ENCODE results near the gene IL4R.

Gene IL4R

GRCh38 chr16:27353853-27354252 lies 40.1 kb downstream of the IL4R start:
- in situ Hi-C loops (cut with MboI; ENCODE audit: low sequenced_read_pairs), result no loop called here

GRCh38 chr16:27355610-27356009 lies 41.8 kb downstream of the IL4R start:
- in situ Hi-C loops (cut with MboI; ENCODE audit: low sequenced_read_pairs), result no loop called here

- in situ Hi-C loops (cut with MboI; ENCODE audit: low sequenced_read_pairs), result no loop called here
Measured at GRCh38 chr16:27356794-27357193, 43.0 kb downstream of the IL4R start.

GRCh38 chr16:27359051-27359450 lies 45.3 kb downstream of the IL4R start:
- in situ Hi-C loops (cut with MboI; ENCODE audit: low sequenced_read_pairs), result no loop called here

- in situ Hi-C loops (cut with MboI; ENCODE audit: low sequenced_read_pairs), result no loop called here
Measured at GRCh38 chr16:27359615-27360014, 45.8 kb downstream of the IL4R start.

- in situ Hi-C loops (cut with MboI; ENCODE audit: low sequenced_read_pairs), result no loop called here
Measured at GRCh38 chr16:27361987-27362386, 48.2 kb downstream of the IL4R start.

- in situ Hi-C loops (cut with MboI; ENCODE audit: low sequenced_read_pairs), result no loop called here
Measured at GRCh38 chr16:27362570-27363245, 48.9 kb downstream of the IL4R start.

GRCh38 chr16:27363246-27363632 lies 49.5 kb downstream of the IL4R start:
- in situ Hi-C loops (cut with MboI; ENCODE audit: low sequenced_read_pairs), result no loop called here

GRCh38 chr16:27363797-27364196 lies 50.0 kb downstream of the IL4R start:
- in situ Hi-C loops (cut with MboI; ENCODE audit: low sequenced_read_pairs), result no loop called here

- in situ Hi-C loops (cut with MboI; ENCODE audit: low sequenced_read_pairs), result no loop called here
Measured at GRCh38 chr16:27364493-27365141, 50.8 kb downstream of the IL4R start.

GRCh38 chr16:27365142-27366089 lies 51.6 kb downstream of the IL4R start:
- in situ Hi-C loops (cut with MboI; ENCODE audit: low sequenced_read_pairs), result no loop called here

GRCh38 chr16:27366687-27367460 lies 53.1 kb downstream of the IL4R start:
- in situ Hi-C loops (cut with MboI; ENCODE audit: low sequenced_read_pairs), result no loop called here

- in situ Hi-C loops (cut with MboI; ENCODE audit: low sequenced_read_pairs), result no loop called here
Measured at GRCh38 chr16:27367461-27368357, 53.9 kb downstream of the IL4R start.

GRCh38 chr16:27368358-27368722 lies 54.6 kb downstream of the IL4R start:
- in situ Hi-C loops (cut with MboI; ENCODE audit: low sequenced_read_pairs), result no loop called here

- in situ Hi-C loops (cut with MboI; ENCODE audit: low sequenced_read_pairs), result no loop called here
Measured at GRCh38 chr16:27369806-27370205, 56.0 kb downstream of the IL4R start.

- in situ Hi-C loops (cut with MboI; ENCODE audit: low sequenced_read_pairs), result no loop called here
Measured at GRCh38 chr16:27370318-27370717, 56.5 kb downstream of the IL4R start.

GRCh38 chr16:27373312-27373711 lies 59.5 kb downstream of the IL4R start:
- in situ Hi-C loops (cut with MboI; ENCODE audit: low sequenced_read_pairs), result no loop called here

- in situ Hi-C loops (cut with MboI; ENCODE audit: low sequenced_read_pairs), result no loop called here
Measured at GRCh38 chr16:27374221-27374803, 60.5 kb downstream of the IL4R start.

GRCh38 chr16:27374804-27375425 lies 61.1 kb downstream of the IL4R start:
- in situ Hi-C loops (cut with MboI; ENCODE audit: low sequenced_read_pairs), result no loop called here
